Heart left ventricle (tissue), 13 donors: ENCODE results near the gene PCSK2.

Experiments
- POLR2A ChIP-seq, 2 donors: fragments of 450-650 bp; IDR thresholded peaks; one replicate each; pipeline ENCODE4 v1.6.1; 2017; ENCODE audit warnings: antibody characterized with exemption in 2 of 2, mild to moderate bottlenecking in 2 of 2, moderate library complexity in 2 of 2
- TF ChIP-seq, protein P1 (sequence below), 12 donors: fragments of 200-600 bp; sonication (generic) in 4 of 12; IDR thresholded peaks; one replicate each; pipeline versions ENCODE4 v1.5.0 to v1.8.0; 2018 to 2022; ENCODE audit warnings: antibody characterized with exemption in 12 of 12, mild to moderate bottlenecking in 5 of 12
- donor health status: ischemic (EF 13 %, LVEDD 7.1; RV severe dilation, severe dysfunction).
- donor health status: DM: no; HTN: yes; CAD: no.
- donor health status: DM: no; HTN: no; CAD: no.
- donor health status: ischemic (EF 25% LVEDD 6.9; RV normal size, moderate dysfunction).
- donor health status: ischemic (EF 25% LVEDD 5.7; RV mildly dilated, moderate dysfunction).
- donor health status: ischemic (EF 35%, LVEDD 5.7; RV mildly dilated, moderate dysfunction).
- donor health status: nonischemic (EF 11% LVEDD 7.7; RV severe dilation, severe dysfunction).
- donor health status: DM: yes; HTN: yes; CAD: no.
- donor health status: PGD.
- donor health status: ischemic (EF 29% LVEDD 5.4; RV normal size, mild dysfunction).
- donor health status: nonischemic (EF 23%, LVEDD 6.1; RV moderate dilation, normal function).

DNA sequence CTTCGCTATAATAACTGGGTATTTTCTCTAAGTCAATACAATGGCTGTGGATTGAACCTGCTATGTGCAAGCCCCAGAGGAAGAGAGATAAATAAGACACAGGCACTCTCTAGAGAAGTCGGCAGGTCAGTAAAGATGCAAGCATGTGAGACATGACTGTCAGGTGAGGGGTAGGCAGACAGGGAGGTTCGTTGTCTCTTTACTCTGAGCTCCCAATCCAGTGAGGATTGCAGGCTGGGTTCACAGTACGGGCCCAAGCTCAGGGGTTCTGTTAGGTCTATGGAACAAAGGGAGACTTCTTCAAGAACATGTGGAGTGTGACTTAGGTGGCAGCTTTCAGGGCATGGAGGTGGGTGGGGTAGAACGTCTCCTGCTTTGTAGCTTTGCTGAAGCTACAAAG is 147.2 kb downstream of the PCSK2 start:
- TF ChIP-seq POLR2A (IDR thresholded peaks at IDR 0.05), result no peak
- TF ChIP-seq, protein P1, sequence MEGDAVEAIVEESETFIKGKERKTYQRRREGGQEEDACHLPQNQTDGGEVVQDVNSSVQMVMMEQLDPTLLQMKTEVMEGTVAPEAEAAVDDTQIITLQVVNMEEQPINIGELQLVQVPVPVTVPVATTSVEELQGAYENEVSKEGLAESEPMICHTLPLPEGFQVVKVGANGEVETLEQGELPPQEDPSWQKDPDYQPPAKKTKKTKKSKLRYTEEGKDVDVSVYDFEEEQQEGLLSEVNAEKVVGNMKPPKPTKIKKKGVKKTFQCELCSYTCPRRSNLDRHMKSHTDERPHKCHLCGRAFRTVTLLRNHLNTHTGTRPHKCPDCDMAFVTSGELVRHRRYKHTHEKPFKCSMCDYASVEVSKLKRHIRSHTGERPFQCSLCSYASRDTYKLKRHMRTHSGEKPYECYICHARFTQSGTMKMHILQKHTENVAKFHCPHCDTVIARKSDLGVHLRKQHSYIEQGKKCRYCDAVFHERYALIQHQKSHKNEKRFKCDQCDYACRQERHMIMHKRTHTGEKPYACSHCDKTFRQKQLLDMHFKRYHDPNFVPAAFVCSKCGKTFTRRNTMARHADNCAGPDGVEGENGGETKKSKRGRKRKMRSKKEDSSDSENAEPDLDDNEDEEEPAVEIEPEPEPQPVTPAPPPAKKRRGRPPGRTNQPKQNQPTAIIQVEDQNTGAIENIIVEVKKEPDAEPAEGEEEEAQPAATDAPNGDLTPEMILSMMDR (IDR thresholded peaks at IDR 0.05), result no peak
